Effector CD4-positive, alpha-beta T cell (primary cell): Measurements from ENCODE around the gene DTX3L.
"Not testable (repeated sequence)": the region's sequence is repeated elsewhere in the genome, so short reads cannot be mapped to it uniquely, and the experiment has no call there.

Source experiments
- DNase-seq: peaks from one replicate; pipeline ENCODE4 v3.0.0-alpha.2; 2020

Gene DTX3L

GRCh38 chr3:122562923-122563716 lies 1.0 kb upstream of the DTX3L start:
- DNase-seq: no peak

GRCh38 chr3:122563717-122564025 lies 467 bp upstream of the DTX3L start:
- DNase-seq: no peak

- not testable (repeated sequence) for DNase-seq
These were observed 4.0 kb downstream of the DTX3L start for GRCh38 chr3:122568131-122568530.

GRCh38 chr3:122568755-122569154 lies 4.6 kb downstream of the DTX3L start:
- no peak for DNase-seq

GRCh38 chr3:122572940-122573412 lies 8.8 kb downstream of the DTX3L start:
- DNase-seq: no peak

GRCh38 chr3:122576174-122576940 lies 12.2 kb downstream of the DTX3L start:
- no peak for DNase-seq

- DNase-seq: peak; percentile 20
These were observed 13.4 kb downstream of the DTX3L start, which contains the start of gene PARP15 for GRCh38 chr3:122577409-122578031. PARP15 (plus strand) TSS chr3:122577650; CDS start chr3:122577668, 18 bp downstream.

- DNase-seq: no peak
These were observed 14.1 kb downstream of the DTX3L start for GRCh38 chr3:122578069-122578740.

GRCh38 chr3:122580470-122580869 lies 16.3 kb downstream of the DTX3L start:
- DNase-seq: no peak

- no peak for DNase-seq
These were observed 17.5 kb downstream of the DTX3L start for GRCh38 chr3:122581622-122582021.

- no peak for DNase-seq
These were observed 18.3 kb downstream of the DTX3L start for GRCh38 chr3:122582390-122582789.

GRCh38 chr3:122586098-122586497 lies 22.0 kb downstream of the DTX3L start:
- no peak for DNase-seq

- no peak for DNase-seq
These were observed 22.8 kb downstream of the DTX3L start for GRCh38 chr3:122586773-122587485.

- DNase-seq: no peak
These were observed 23.4 kb downstream of the DTX3L start for GRCh38 chr3:122587572-122587971.

- DNase-seq: no peak
These were observed 25.2 kb downstream of the DTX3L start for GRCh38 chr3:122589297-122589696.

GRCh38 chr3:122590610-122591009 lies 26.5 kb downstream of the DTX3L start:
- DNase-seq: no peak

GRCh38 chr3:122594025-122594424 lies 29.9 kb downstream of the DTX3L start:
- DNase-seq: no peak

- no peak for DNase-seq
These were observed 34.0 kb downstream of the DTX3L start for GRCh38 chr3:122598151-122598550.

- no peak for DNase-seq
These were observed 34.4 kb downstream of the DTX3L start for GRCh38 chr3:122598556-122598955.

GRCh38 chr3:122602011-122602710 lies 38.0 kb downstream of the DTX3L start:
- no peak for DNase-seq

- DNase-seq: no peak
These were observed 38.9 kb downstream of the DTX3L start for GRCh38 chr3:122603056-122603455.

GRCh38 chr3:122606330-122606729 lies 42.2 kb downstream of the DTX3L start:
- no peak for DNase-seq
